K562 treated with DMSO at 1 percent for 4 hours (cell line): Measurements from ENCODE around the gene POU2F1. TPM values are rescaled to one million over a fixed set of nuclear protein-coding genes. Genes with fewer than 3 reads are reported as not detected.

Experiments used
- total RNA-seq: library from RNA; unstranded; fragments of 300-600 nt; gene quantifications from 2 replicates; pipeline ENCODE4 v1.2.3, GENCODE V29; 2022; ENCODE audit not compliant: insufficient read depth

Gene POU2F1
- total RNA-seq = 2.7 and 7.1 TPM in 2 replicates

DNA sequence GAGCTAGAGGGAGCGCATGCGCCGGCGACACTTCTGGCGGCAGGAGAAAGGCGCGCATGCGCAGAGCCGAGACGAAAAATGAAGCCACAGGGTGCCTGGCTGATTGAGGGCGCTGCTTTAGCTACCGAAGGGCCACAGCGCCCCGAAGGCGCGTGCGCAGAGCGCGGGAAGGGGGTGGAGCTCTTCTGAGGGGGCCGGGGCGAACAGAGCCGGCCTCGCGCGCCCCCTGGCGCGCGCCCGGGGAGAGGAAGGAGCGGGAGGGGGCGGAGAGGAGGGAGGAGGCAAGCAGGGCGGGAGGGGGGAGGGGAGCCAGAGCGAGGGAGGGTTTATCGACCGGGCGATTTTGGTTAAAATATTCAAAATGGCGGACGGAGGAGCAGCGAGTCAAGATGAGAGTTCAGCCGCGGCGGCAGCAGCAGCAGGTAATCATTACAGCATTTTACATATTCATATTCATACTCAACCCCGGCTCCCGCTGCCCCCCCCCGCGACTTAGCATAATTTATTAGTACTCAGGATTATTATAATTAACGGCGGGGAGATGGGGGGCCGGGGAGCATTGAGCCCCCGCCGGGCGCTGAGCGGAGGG, at the start of gene POU2F1:
TSS of gene POU2F1 (plus strand) at position 350 of the 589 bp plus-strand sequence. CDS start at position 362, 12 bp downstream.

Other genes with a start within 250 kb of the POU2F1 start
- gene ILDR2, start 245.3 kb upstream of the POU2F1 start, total RNA-seq = not detected in 2 replicates
- gene MAEL, start 231.6 kb upstream of the POU2F1 start, total RNA-seq = 1.1 TPM in 1 of 2 replicates, not detected in the other
- gene GPA33, start 130.5 kb upstream of the POU2F1 start, total RNA-seq = not detected in 2 replicates
- not detected in 2 replicates for gene STYXL2, start 126.8 kb upstream of the POU2F1 start, total RNA-seq